Astrocyte (in vitro differentiated cells and primary cell): Measurements from ENCODE around the gene TMEM178B.

ENCODE experiments used
- CTCF ChIP-seq: IDR thresholded peaks from 2 replicates; pipeline ENCODE4 v1.5.1; 2011; ENCODE audit warnings: low read depth, mild to moderate bottlenecking, inconsistent platforms, low read length, moderate library complexity; ENCODE audit not compliant: insufficient read depth
- EZH2 ChIP-seq: IDR thresholded peaks from 2 replicates; pipeline ENCODE4 v1.6.1; 2012; ENCODE audit warnings: mild to moderate bottlenecking, low read length, inconsistent platforms; ENCODE audit not compliant: insufficient read depth

- TF ChIP-seq CTCF, result no peak
- no peak for TF ChIP-seq EZH2
These were observed 178.1 kb downstream of the TMEM178B start for GRCh38 chr7:141251957-141252356.
